ENCODE measurements around the gene SFPQ.

SFPQ gene

GRCh38 chr1:35178874-35179380 lies 14.0 kb downstream of the SFPQ start:
- no peak overlapping the region for H3K4me2 ChIP-seq (ENCODE audit: low read length)
- H3K4ac ChIP-seq (ENCODE audit: low read depth, low read length), result no peak overlapping the region
- no peak overlapping the region for H4K5ac ChIP-seq (ENCODE audit: low read length)
- H2BK120ac ChIP-seq (ENCODE audit: low read depth, low read length), result no peak overlapping the region
- no peak overlapping the region for H3K27ac ChIP-seq (ENCODE audit: low read depth, low read length)
- H4K8ac ChIP-seq (ENCODE audit: low read depth, low read length), result no peak overlapping the region
- no peak overlapping the region for H3K9ac ChIP-seq (ENCODE audit: low read length)
- H3K79me1 ChIP-seq (ENCODE audit: low read length), result peaks cover 13% of the 10 kb centered on the region
- no peak overlapping the region for H3K56ac ChIP-seq (ENCODE audit: low read length)
- no peak overlapping the region for H3K23ac ChIP-seq (ENCODE audit: low read length)
- H3K27me3 ChIP-seq (ENCODE audit: insufficient read depth, low read length, poor library complexity), result no peaks in the 10 kb centered on the region
- no peak overlapping the region for H2BK15ac ChIP-seq (replicated peaks; ENCODE audit: low read depth)
- H2BK5ac ChIP-seq (ENCODE audit: low read length), result no peak overlapping the region
- H3K4me1 ChIP-seq (ENCODE audit: control insufficient read depth, low read depth, low read length), result no peaks in the 10 kb centered on the region
- no peak overlapping the region for H2AK5ac ChIP-seq (ENCODE audit: low read length)
- H3K36me3 ChIP-seq (ENCODE audit: control insufficient read depth, insufficient read depth, low read length), result peaks cover 26% of the 10 kb centered on the region
- no peak for DNase-seq
- no CpG with 5 or more reads among the region's 2 CpGs for WGBS (ENCODE audit: extremely low coverage, insufficient coverage, low lambda C conversion rate)
- H3K4me3 ChIP-seq (ENCODE audit: low read length), result no peak overlapping the region
- H3K18ac ChIP-seq (ENCODE audit: low read length), result no peak overlapping the region
- H3K79me2 ChIP-seq (ENCODE audit: control insufficient read depth, insufficient read depth, low read length), result peaks cover 34% of the 10 kb centered on the region

- Histone ChIP-seq H4K8ac (ENCODE audit: low read depth, low read length) (no peak overlapping the region), H3K23ac (ENCODE audit: low read length) (no peak overlapping the region), H3K79me2 (ENCODE audit: control insufficient read depth, insufficient read depth, low read length) (peaks cover 30% of the 10 kb centered on the region), H2BK5ac (ENCODE audit: low read length) (no peak overlapping the region), H2BK15ac (replicated peaks; ENCODE audit: low read depth) (no peak overlapping the region), H2AK5ac (ENCODE audit: low read length) (no peak overlapping the region), H2BK120ac (ENCODE audit: low read depth, low read length) (no peak overlapping the region), H3K4me1 (ENCODE audit: control insufficient read depth, low read depth, low read length) (no peaks in the 10 kb centered on the region), H3K36me3 (ENCODE audit: control insufficient read depth, insufficient read depth, low read length) (peaks cover 26% of the 10 kb centered on the region), H3K27me3 (ENCODE audit: insufficient read depth, low read length, poor library complexity) (no peaks in the 10 kb centered on the region), H3K27ac (ENCODE audit: low read depth, low read length) (no peak overlapping the region), H3K4ac (ENCODE audit: low read depth, low read length) (no peak overlapping the region), H3K4me2 (ENCODE audit: low read length) (no peak overlapping the region), H4K5ac (ENCODE audit: low read length) (no peak overlapping the region), H3K18ac (ENCODE audit: low read length) (no peak overlapping the region), H3K4me3 (ENCODE audit: low read length) (no peak overlapping the region), H3K9ac (ENCODE audit: low read length) (no peak overlapping the region), H3K79me1 (ENCODE audit: low read length) (peaks cover 13% of the 10 kb centered on the region), H3K56ac (ENCODE audit: low read length) (no peak overlapping the region)
- DNase-seq, result no peak
- no CpG with 5 or more reads among the region's 2 CpGs for WGBS (ENCODE audit: extremely low coverage, insufficient coverage, low lambda C conversion rate)
These were observed 14.7 kb downstream of the SFPQ start for GRCh38 chr1:35178295-35178695.

- H3K36me3 ChIP-seq (ENCODE audit: control insufficient read depth, insufficient read depth, low read length), result peaks cover 23% of the 10 kb centered on the region
These were observed 15.6 kb downstream of the SFPQ start for GRCh38 chr1:35177237-35177786.

GRCh38 chr1:35175602-35176001 lies 17.3 kb downstream of the SFPQ start:
- H2AK5ac ChIP-seq (ENCODE audit: low read length), result no peak overlapping the region
- DNase-seq, result no peak
- no peaks in the 10 kb centered on the region for H3K27me3 ChIP-seq (ENCODE audit: insufficient read depth, low read length, poor library complexity)
- no peak overlapping the region for H3K4me2 ChIP-seq (ENCODE audit: low read length)
- H3K79me2 ChIP-seq (ENCODE audit: control insufficient read depth, insufficient read depth, low read length), result peaks cover 14% of the 10 kb centered on the region
- no peak overlapping the region for H3K4me3 ChIP-seq (ENCODE audit: low read length)
- H3K56ac ChIP-seq (ENCODE audit: low read length), result no peak overlapping the region
- no peak overlapping the region for H3K27ac ChIP-seq (ENCODE audit: low read depth, low read length)
- no peak overlapping the region for H2BK120ac ChIP-seq (ENCODE audit: low read depth, low read length)
- H4K5ac ChIP-seq (ENCODE audit: low read length), result no peak overlapping the region
- H3K4me1 ChIP-seq (ENCODE audit: control insufficient read depth, low read depth, low read length), result no peaks in the 10 kb centered on the region
- no peak overlapping the region for H3K18ac ChIP-seq (ENCODE audit: low read length)
- no peak overlapping the region for H2BK15ac ChIP-seq (replicated peaks; ENCODE audit: low read depth)
- no peak overlapping the region for H3K4ac ChIP-seq (ENCODE audit: low read depth, low read length)
- no peak overlapping the region for H2BK5ac ChIP-seq (ENCODE audit: low read length)
- H4K8ac ChIP-seq (ENCODE audit: low read depth, low read length), result no peak overlapping the region
- WGBS (ENCODE audit: extremely low coverage, insufficient coverage, low lambda C conversion rate), result 100% methylated on average over 1 of the region's 1 CpG
- peaks cover 17% of the 10 kb centered on the region for H3K36me3 ChIP-seq (ENCODE audit: control insufficient read depth, insufficient read depth, low read length)
- no peak overlapping the region for H3K9ac ChIP-seq (ENCODE audit: low read length)
- H3K23ac ChIP-seq (ENCODE audit: low read length), result no peak overlapping the region
- peaks cover 6% of the 10 kb centered on the region for H3K79me1 ChIP-seq (ENCODE audit: low read length)

More at GRCh38 chr1:35177237-35177786, 15.6 kb downstream of the SFPQ start:
- Histone ChIP-seq H3K4ac (ENCODE audit: low read depth, low read length) (no peak overlapping the region), H2BK15ac (replicated peaks; ENCODE audit: low read depth) (no peak overlapping the region), H3K27me3 (ENCODE audit: insufficient read depth, low read length, poor library complexity) (no peaks in the 10 kb centered on the region), H3K4me3 (ENCODE audit: low read length) (no peak overlapping the region), H3K4me1 (ENCODE audit: control insufficient read depth, low read depth, low read length) (no peaks in the 10 kb centered on the region), H4K5ac (ENCODE audit: low read length) (no peak overlapping the region), H3K56ac (ENCODE audit: low read length) (no peak overlapping the region), H3K9ac (ENCODE audit: low read length) (no peak overlapping the region), H3K18ac (ENCODE audit: low read length) (no peak overlapping the region), H3K23ac (ENCODE audit: low read length) (no peak overlapping the region), H2BK5ac (ENCODE audit: low read length) (no peak overlapping the region), H4K8ac (ENCODE audit: low read depth, low read length) (no peak overlapping the region), H3K27ac (ENCODE audit: low read depth, low read length) (no peak overlapping the region), H2AK5ac (ENCODE audit: low read length) (no peak overlapping the region), H3K4me2 (ENCODE audit: low read length) (no peak overlapping the region), H2BK120ac (ENCODE audit: low read depth, low read length) (no peak overlapping the region), H3K79me2 (ENCODE audit: control insufficient read depth, insufficient read depth, low read length) (peaks cover 25% of the 10 kb centered on the region), H3K79me1 (ENCODE audit: low read length) (peaks cover 13% of the 10 kb centered on the region)
- no peak for DNase-seq
- WGBS (ENCODE audit: extremely low coverage, insufficient coverage, low lambda C conversion rate), result no CpG with 5 or more reads among the region's 4 CpGs

GRCh38 chr1:35175098-35175576 lies 17.8 kb downstream of the SFPQ start:
- no CpG with 5 or more reads among the region's 9 CpGs for WGBS (ENCODE audit: extremely low coverage, insufficient coverage, low lambda C conversion rate)
- Histone ChIP-seq H2BK5ac (ENCODE audit: low read length) (no peak overlapping the region), H3K27me3 (ENCODE audit: insufficient read depth, low read length, poor library complexity) (no peaks in the 10 kb centered on the region), H4K5ac (ENCODE audit: low read length) (no peak overlapping the region), H2BK120ac (ENCODE audit: low read depth, low read length) (no peak overlapping the region), H3K4me2 (ENCODE audit: low read length) (no peak overlapping the region), H3K9ac (ENCODE audit: low read length) (no peak overlapping the region), H3K79me1 (ENCODE audit: low read length) (peaks cover 6% of the 10 kb centered on the region), H3K27ac (ENCODE audit: low read depth, low read length) (no peak overlapping the region), H2AK5ac (ENCODE audit: low read length) (no peak overlapping the region), H3K79me2 (ENCODE audit: control insufficient read depth, insufficient read depth, low read length) (peaks cover 11% of the 10 kb centered on the region), H3K18ac (ENCODE audit: low read length) (no peak overlapping the region), H3K4me3 (ENCODE audit: low read length) (no peak overlapping the region), H3K36me3 (ENCODE audit: control insufficient read depth, insufficient read depth, low read length) (peaks cover 14% of the 10 kb centered on the region), H3K23ac (ENCODE audit: low read length) (no peak overlapping the region), H2BK15ac (replicated peaks; ENCODE audit: low read depth) (no peak overlapping the region), H3K4me1 (ENCODE audit: control insufficient read depth, low read depth, low read length) (no peaks in the 10 kb centered on the region), H3K4ac (ENCODE audit: low read depth, low read length) (no peak overlapping the region), H3K56ac (ENCODE audit: low read length) (no peak overlapping the region), H4K8ac (ENCODE audit: low read depth, low read length) (no peak overlapping the region)
- DNase-seq, result no peak
